Upper lobe of left lung (tissue), 6 donors: ENCODE results near the gene LY6G6D. TPM values are rescaled to one million over a fixed set of nuclear protein-coding genes. Genes with fewer than 3 reads are reported as not detected.

Source experiments
- ATAC-seq, 2 donors: fragments of 200-7000 bp; cut with Tn5 transposase; one replicate each; pipeline ENCODE4 v1.9.1; 2022; ENCODE audit warnings: mild to moderate bottlenecking in 2 of 2, moderate library complexity in 2 of 2; ENCODE audit not compliant: low FRiP score in 2 of 2
- DNase-seq, 2 donors: peaks; one replicate each; pipeline ENCODE4 v3.0.0-alpha.2; 2019 to 2020
- H3K27ac ChIP-seq, 4 donors: fragments of 200-600 bp; sonication (generic); one replicate each; pipeline ENCODE4 v1.5.1; 2016 to 2019
- H3K27me3 ChIP-seq, 4 donors: fragments of 200-600 bp; sonication (generic); one replicate each; pipeline ENCODE4 v1.5.1; 2017 to 2019
- H3K36me3 ChIP-seq, 4 donors: fragments of 200-600 bp; sonication (generic); one replicate each; pipeline ENCODE4 v1.5.1; 2016 to 2019
- H3K4me1 ChIP-seq, 4 donors: fragments of 200-600 bp; sonication (generic); one replicate each; pipeline ENCODE4 v1.5.1; 2018 to 2019
- H3K4me3 ChIP-seq, 4 donors: fragments of 200-600 bp; sonication (generic); one replicate each; pipeline ENCODE4 v1.5.1; 2017 to 2019; ENCODE audit warnings: mild to moderate bottlenecking in 2 of 4, moderate library complexity in 1 of 4
- H3K9me3 ChIP-seq, 4 donors: fragments of 200-600 bp; sonication (generic); one replicate each; pipeline ENCODE4 v1.5.1; 2018 to 2019
- EP300 ChIP-seq, 4 donors: sonication (generic); formaldehyde crosslinking; IDR thresholded peaks; one replicate each; pipeline ENCODE4 v1.5.1; 2017; ENCODE audit warnings: antibody characterized with exemption in 4 of 4, control low read depth in 2 of 4
- POLR2A ChIP-seq, 4 donors: fragments of 450-650 bp; IDR thresholded peaks; one replicate each; pipeline ENCODE4 v1.5.1; 2016 to 2017; ENCODE audit warnings: antibody characterized with exemption in 4 of 4, mild to moderate bottlenecking in 2 of 4
- POLR2AphosphoS5 ChIP-seq, 2 donors: sonication (generic); formaldehyde crosslinking; IDR thresholded peaks; one replicate each; pipeline ENCODE4 v1.5.1; 2017; ENCODE audit warnings: antibody characterized with exemption in 2 of 2
- WGBS, 2 donors: methylation state at CpG; one replicate each; pipeline ENCODE4 v1.1.5; 2017 to 2018; 5-methylcytosine and 5-hydroxymethylcytosine counted together
- total RNA-seq, 6 donors: library from RNA; depleted of rRNA in 4 of 6; stranded (reverse); fragments of >200 nt in 4 of 6; gene quantifications; one replicate each; pipeline versions ENCODE4 v1.1.0 to v1.2.1, GENCODE V29; 2016 to 2021
- TF ChIP-seq, protein P1 (sequence below), 6 experiments: fragments of 450-650 bp in 4 of 6; fragments of 200-600 bp in 2 of 6; sonication (generic) in 2 of 6; IDR thresholded peaks; one replicate each; pipeline ENCODE4 v1.5.1; 2016 to 2019; ENCODE audit warnings: antibody characterized with exemption in 6 of 6
- donor health status: DM: no; HTN: no; CAD: no; lungs with moderate emphysema.
- donor health status: DM: no; HTN: yes; CAD: no; lungs with severe emphysema.

Gene LY6G6D
- total RNA-seq, 6 donors from 2014 or later, result not detected

DNA sequence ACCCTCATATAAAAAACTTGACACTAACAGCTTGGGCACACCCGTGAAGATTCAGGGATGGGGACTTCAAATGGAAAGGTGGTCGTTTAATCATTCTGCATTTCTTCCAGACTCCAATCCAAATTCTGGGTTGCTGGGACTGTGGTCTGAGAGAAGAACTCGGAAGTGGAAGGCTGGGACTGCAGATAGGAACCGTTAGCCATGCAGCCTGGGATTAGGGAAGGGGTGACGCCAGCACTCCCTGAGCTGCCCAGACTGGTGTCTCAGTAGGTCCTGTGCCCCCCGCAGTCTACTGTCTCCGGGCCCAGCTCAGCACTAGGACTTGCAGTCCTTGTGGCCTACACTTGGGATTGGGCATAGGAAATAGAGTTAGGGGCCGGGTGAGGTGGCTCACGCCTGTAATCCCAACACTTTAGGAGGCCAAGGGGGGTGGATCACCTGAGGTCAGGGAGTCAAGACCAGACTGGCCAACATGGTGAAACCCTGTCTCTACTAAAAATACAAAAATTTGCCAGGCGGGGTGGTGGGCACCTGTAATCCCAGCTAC, 21.7 kb downstream of the LY6G6D start:
- H3K36me3 ChIP-seq, result peaks cover 15 to 25% (median 24%) of the 10 kb centered on the region in 4 donors
- peak overlapping the region; percentile 68 to 93 (median 73) for H3K4me3 ChIP-seq
- 24 to 42% methylated on average over 10 of the region's 10 CpGs for whole genome bisulfite sequencing, 2 donors
- no peaks in the 10 kb centered on the region for H3K27me3 ChIP-seq
- TF ChIP-seq EP300 (IDR thresholded peaks at IDR 0.05) (no peak), POLR2AphosphoS5 (IDR thresholded peaks at IDR 0.05) (no peak), POLR2A (IDR thresholded peaks at IDR 0.05) (no peak)
- TF ChIP-seq, protein P1, sequence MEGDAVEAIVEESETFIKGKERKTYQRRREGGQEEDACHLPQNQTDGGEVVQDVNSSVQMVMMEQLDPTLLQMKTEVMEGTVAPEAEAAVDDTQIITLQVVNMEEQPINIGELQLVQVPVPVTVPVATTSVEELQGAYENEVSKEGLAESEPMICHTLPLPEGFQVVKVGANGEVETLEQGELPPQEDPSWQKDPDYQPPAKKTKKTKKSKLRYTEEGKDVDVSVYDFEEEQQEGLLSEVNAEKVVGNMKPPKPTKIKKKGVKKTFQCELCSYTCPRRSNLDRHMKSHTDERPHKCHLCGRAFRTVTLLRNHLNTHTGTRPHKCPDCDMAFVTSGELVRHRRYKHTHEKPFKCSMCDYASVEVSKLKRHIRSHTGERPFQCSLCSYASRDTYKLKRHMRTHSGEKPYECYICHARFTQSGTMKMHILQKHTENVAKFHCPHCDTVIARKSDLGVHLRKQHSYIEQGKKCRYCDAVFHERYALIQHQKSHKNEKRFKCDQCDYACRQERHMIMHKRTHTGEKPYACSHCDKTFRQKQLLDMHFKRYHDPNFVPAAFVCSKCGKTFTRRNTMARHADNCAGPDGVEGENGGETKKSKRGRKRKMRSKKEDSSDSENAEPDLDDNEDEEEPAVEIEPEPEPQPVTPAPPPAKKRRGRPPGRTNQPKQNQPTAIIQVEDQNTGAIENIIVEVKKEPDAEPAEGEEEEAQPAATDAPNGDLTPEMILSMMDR (IDR thresholded peaks at IDR 0.05), result no peak
- H3K9me3 ChIP-seq, result no peaks in the 10 kb centered on the region
- H3K4me1 ChIP-seq, result peaks cover 58 to 76% (median 63%) of the 10 kb centered on the region in 4 donors
- DNase-seq, result peak in 1 of 2 donors; percentile 55
- ATAC-seq, result no peak
- H3K27ac ChIP-seq, result peak overlapping the region; percentile 90 to 99 (median 98)

DNA sequence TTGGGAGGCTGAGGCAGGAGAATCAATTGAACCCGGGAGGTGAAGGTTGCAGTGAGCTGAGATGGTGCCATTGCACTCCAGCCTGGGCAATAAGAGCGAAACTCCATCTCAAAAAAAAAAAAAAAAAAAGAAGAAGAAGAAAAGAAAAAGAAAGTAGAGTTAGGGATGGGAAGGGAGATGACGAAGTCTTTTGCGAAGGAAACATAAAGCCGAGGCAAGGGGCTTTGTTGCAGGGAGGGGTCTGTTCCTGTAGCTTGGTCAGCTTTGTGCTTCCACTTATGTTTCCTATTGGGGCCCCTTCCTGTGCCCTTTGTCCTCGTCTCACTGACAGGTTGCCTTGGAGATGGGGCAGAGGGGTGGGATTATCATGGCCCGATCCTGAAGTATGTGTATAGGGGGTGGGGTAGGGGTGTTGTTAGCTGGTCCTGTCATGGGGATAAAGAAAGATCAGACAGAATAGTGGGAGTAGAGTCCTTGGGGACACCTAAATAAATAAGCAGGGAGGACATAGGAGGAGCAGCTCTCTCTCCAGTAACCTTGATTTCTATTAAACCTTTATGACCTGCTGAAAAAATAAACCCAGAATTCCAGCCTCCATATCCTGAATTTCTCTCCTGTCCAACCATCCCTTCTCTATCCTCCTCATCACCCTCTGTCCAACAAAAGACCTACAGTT, 22.3 kb downstream of the LY6G6D start:
- peaks cover 54 to 70% (median 59%) of the 10 kb centered on the region in 4 donors for H3K4me1 ChIP-seq
- TF ChIP-seq, protein P1 (IDR thresholded peaks at IDR 0.05), result no peak
- TF ChIP-seq POLR2AphosphoS5 (IDR thresholded peaks at IDR 0.05) (no peak), POLR2A (IDR thresholded peaks at IDR 0.05) (no peak), EP300 (IDR thresholded peaks at IDR 0.05) (no peak)
- ATAC-seq (no peak), DNase-seq (peak in 1 of 2 donors; percentile 38)
- peak overlapping the region in 2 of 4 donors; percentile 68 to 93 for H3K4me3 ChIP-seq
- no peaks in the 10 kb centered on the region for H3K9me3 ChIP-seq
- WGBS, 2 donors, result 31 to 34% methylated on average over 7 of the region's 7 CpGs
- H3K27ac ChIP-seq, result peak overlapping the region; percentile 90 to 99 (median 98)
- peaks cover 9 to 19% (median 18%) of the 10 kb centered on the region in 4 donors for H3K36me3 ChIP-seq
- H3K27me3 ChIP-seq, result no peaks in the 10 kb centered on the region

DNA sequence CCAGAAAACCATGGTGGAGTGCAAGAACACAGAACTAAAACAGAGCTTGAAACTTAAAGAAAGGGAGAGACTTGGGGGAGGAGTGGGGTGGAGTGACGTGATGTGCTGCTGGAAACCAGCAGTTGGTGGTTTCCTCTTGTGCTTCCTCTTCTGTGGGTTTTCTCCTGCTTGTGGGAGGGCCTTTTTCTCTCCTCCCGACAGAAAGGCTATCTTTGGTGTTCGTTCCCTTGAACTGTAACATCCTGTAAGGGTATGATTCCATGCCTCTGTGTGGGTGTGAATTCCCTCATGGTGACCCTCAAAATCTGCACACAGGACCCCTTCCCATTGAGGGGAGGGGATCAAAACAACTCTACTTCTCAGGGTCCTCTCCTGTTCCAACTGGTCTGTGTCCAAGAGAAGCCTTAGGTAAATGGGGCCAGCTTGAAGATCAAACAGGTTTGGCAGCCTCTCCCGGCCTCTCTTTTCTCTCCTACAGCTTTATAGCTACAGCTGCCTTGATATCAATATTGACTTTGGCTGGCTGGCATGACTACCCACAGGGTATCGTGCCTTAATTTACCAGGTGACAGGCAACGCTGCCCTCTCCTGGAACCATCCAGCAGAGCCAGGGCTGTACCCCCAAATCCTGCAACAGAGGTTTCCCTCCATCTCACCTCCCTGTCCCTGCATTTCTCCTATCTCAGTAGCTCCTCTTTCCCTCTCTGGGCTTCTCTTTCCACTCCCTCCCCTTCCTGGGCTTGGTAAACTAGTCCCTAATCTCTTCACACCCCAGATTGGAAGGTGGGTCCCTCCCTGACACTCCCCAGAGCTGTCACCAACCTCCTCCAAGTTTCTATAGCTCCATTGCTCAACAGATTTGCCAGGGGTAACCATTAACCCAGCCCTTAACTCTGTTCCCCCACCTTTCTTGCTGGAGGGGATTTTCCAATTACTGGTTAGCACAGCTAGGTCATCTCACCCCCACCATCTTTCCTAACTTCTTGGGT, 23.1 kb downstream of the LY6G6D start:
- H3K4me3 ChIP-seq, result peak overlapping the region in 1 of 4 donors; percentile 12
- 8 to 11% methylated on average over 6 of the region's 6 CpGs for WGBS, 2 donors
- peak overlapping the region; percentile 90 to 99 (median 98) for H3K27ac ChIP-seq

More for the DNA sequence above, 23.1 kb downstream of the LY6G6D start:
- Histone ChIP-seq H3K4me1 (peaks cover 48 to 61% (median 55%) of the 10 kb centered on the region in 4 donors), H3K9me3 (no peaks in the 10 kb centered on the region), H3K36me3 (peaks cover 3 to 11% (median 9%) of the 10 kb centered on the region in 4 donors), H3K27me3 (no peaks in the 10 kb centered on the region)
- TF ChIP-seq, protein P1 (IDR thresholded peaks at IDR 0.05), result peak in 4 of 6 experiments; percentile 12 to 49 (median 30)
- TF ChIP-seq EP300 (IDR thresholded peaks at IDR 0.05) (no peak), POLR2A (IDR thresholded peaks at IDR 0.05) (peak in 1 of 4 donors; percentile 54), POLR2AphosphoS5 (IDR thresholded peaks at IDR 0.05) (peak; percentile 65 to 79)
- peak in 1 of 2 donors; percentile 43 for ATAC-seq
- peak in 1 of 2 donors; percentile 87 for DNase-seq
